Colonic mucosa (tissue), 4 donors: ENCODE measurements around the gene RNF150. TPM values are rescaled to one million over a fixed set of nuclear protein-coding genes. Genes with fewer than 3 reads are reported as not detected.

Experiments
- DNase-seq: peaks from one replicate; pipeline ENCODE4 v3.0.0-alpha.2; 2020
- H3K27ac ChIP-seq: fragments of 200-600 bp; one replicate; pipeline ENCODE4 v1.8.0; 2021
- H3K27me3 ChIP-seq: fragments of 200-600 bp; one replicate; pipeline ENCODE4 v1.8.0; 2021
- H3K36me3 ChIP-seq: fragments of 200-600 bp; one replicate; pipeline ENCODE4 v1.8.0; 2021
- H3K4me1 ChIP-seq: fragments of 200-600 bp; one replicate; pipeline ENCODE4 v1.8.0; 2021; ENCODE audit warnings: mild to moderate bottlenecking
- H3K4me3 ChIP-seq: fragments of 200-600 bp; one replicate; pipeline ENCODE4 v1.8.0; 2021
- H3K9ac ChIP-seq, 2 donors: one replicate each; pipeline ENCODE4 v1.7.0; 2013; ENCODE audit warnings: control low read depth in 2 of 2, low read depth in 2 of 2, low read length in 2 of 2
- H3K9me3 ChIP-seq: fragments of 200-600 bp; one replicate; pipeline ENCODE4 v1.8.0; 2021
- CTCF ChIP-seq: fragments of 200-600 bp; IDR thresholded peaks from one replicate; pipeline ENCODE4 v1.8.0; 2022; ENCODE audit warnings: antibody characterized with exemption, mild to moderate bottlenecking
- intact Hi-C: fragments of 100-400 bp; cut with DNase I; formaldehyde crosslinking; loops from one replicate; pipeline ENCODE4 v1.14.1; 2022
- total RNA-seq, 2 donors: library from RNA; stranded (reverse); fragmentation: NEBNext Ultra II Directional in 1 of 2; extraction: Animal tissue kit (Norgen Biotek cat#: 25700) in 1 of 2; gene quantifications; one replicate each; pipeline ENCODE4 v1.2.1, GENCODE V29; 2021
- donor health status: healthy.
- donor health status: DM: no; HTN: no; CAD: no.
- donor health status: DM: no; HTN: no; CAD: no.

The RNF150 gene
- total RNA-seq, 2 donors from 2014 or later: 0.86 to 6.9 TPM

- no peak for TF ChIP-seq CTCF
- intact Hi-C loops: no loop called here
- H3K4me3 ChIP-seq: no peak overlapping the region
- no peaks in the 10 kb centered on the region for H3K9me3 ChIP-seq
- no peaks in the 10 kb centered on the region for H3K4me1 ChIP-seq
- no peaks in the 10 kb centered on the region for H3K27me3 ChIP-seq
- H3K9ac ChIP-seq: no peak overlapping the region
- DNase-seq: no peak
- no peak overlapping the region for H3K27ac ChIP-seq
- H3K36me3 ChIP-seq: no peaks in the 10 kb centered on the region
These were observed 25.3 kb downstream of the RNF150 start for GRCh38 chr4:141107927-141108326.

- H3K9ac ChIP-seq: no peak overlapping the region
- no peaks in the 10 kb centered on the region for H3K27me3 ChIP-seq
- no peaks in the 10 kb centered on the region for H3K9me3 ChIP-seq
- no peaks in the 10 kb centered on the region for H3K36me3 ChIP-seq
- DNase-seq: no peak
- H3K4me3 ChIP-seq: no peak overlapping the region
- no peak overlapping the region for H3K27ac ChIP-seq
- intact Hi-C loops: no loop called here
- H3K4me1 ChIP-seq: no peaks in the 10 kb centered on the region
- TF ChIP-seq CTCF: no peak
These were observed 30.9 kb downstream of the RNF150 start for GRCh38 chr4:141102367-141102766.

GRCh38 chr4:141101511-141101910, 31.8 kb downstream of the RNF150 start:
- Histone ChIP-seq H3K9me3 (no peaks in the 10 kb centered on the region), H3K36me3 (no peaks in the 10 kb centered on the region), H3K4me1 (no peaks in the 10 kb centered on the region), H3K9ac (no peak overlapping the region), H3K27ac (no peak overlapping the region), H3K27me3 (no peaks in the 10 kb centered on the region), H3K4me3 (no peak overlapping the region)
- no peak for TF ChIP-seq CTCF
- intact Hi-C loops: no loop called here
- DNase-seq: no peak

- DNase-seq: no peak
- TF ChIP-seq CTCF: no peak
- no peaks in the 10 kb centered on the region for H3K4me1 ChIP-seq
- H3K36me3 ChIP-seq: no peaks in the 10 kb centered on the region
- no peaks in the 10 kb centered on the region for H3K27me3 ChIP-seq
- H3K4me3 ChIP-seq: no peak overlapping the region
- H3K9ac ChIP-seq: no peak overlapping the region
- H3K27ac ChIP-seq: no peak overlapping the region
- intact Hi-C loops: no loop called here
- no peaks in the 10 kb centered on the region for H3K9me3 ChIP-seq
These were observed 33.9 kb downstream of the RNF150 start for GRCh38 chr4:141099326-141099725.

GRCh38 chr4:141098163-141098562, 35.1 kb downstream of the RNF150 start:
- H3K9ac ChIP-seq: no peak overlapping the region
- no peak for TF ChIP-seq CTCF
- DNase-seq: no peak
- H3K27me3 ChIP-seq: no peaks in the 10 kb centered on the region
- H3K9me3 ChIP-seq: no peaks in the 10 kb centered on the region
- no peaks in the 10 kb centered on the region for H3K36me3 ChIP-seq
- H3K4me3 ChIP-seq: no peak overlapping the region
- no peak overlapping the region for H3K27ac ChIP-seq
- intact Hi-C loops: no loop called here
- no peaks in the 10 kb centered on the region for H3K4me1 ChIP-seq

GRCh38 chr4:141090473-141090872, 42.8 kb downstream of the RNF150 start:
- H3K9me3 ChIP-seq: no peaks in the 10 kb centered on the region
- H3K27me3 ChIP-seq: no peaks in the 10 kb centered on the region
- TF ChIP-seq CTCF: no peak
- no peaks in the 10 kb centered on the region for H3K4me1 ChIP-seq
- DNase-seq: no peak
- intact Hi-C loops: no loop called here
- no peak overlapping the region for H3K4me3 ChIP-seq
- H3K9ac ChIP-seq: no peak overlapping the region
- H3K27ac ChIP-seq: no peak overlapping the region
- H3K36me3 ChIP-seq: no peaks in the 10 kb centered on the region
